Head of caudate nucleus (tissue), 42 donors: ENCODE measurements around the gene PPARG.

Experiments used
- DNase-seq, 42 donors: peaks; one replicate each; pipeline versions ENCODE4 v3.0.0 to v3.0.0-alpha.2; 2020 to 2021; ENCODE audit warnings: mixed read lengths in 7 of 42
- intact Hi-C: fragments of 100-400 bp; cut with DNase I; formaldehyde crosslinking; loops from one replicate; pipeline ENCODE4 v1.15.0; 2022

The PPARG gene

GRCh38 chr3:12338595-12339546 is 50.0 kb downstream of the PPARG start:
- intact Hi-C loops = no loop called here

GRCh38 chr3:12339701-12340480 is 51.0 kb downstream of the PPARG start:
- intact Hi-C loops = no loop called here
- no peak for DNase-seq

More at GRCh38 chr3:12338595-12339546, 50.0 kb downstream of the PPARG start:
- DNase-seq = no peak

- intact Hi-C loops = no loop called here
- no peak for DNase-seq
These were observed 51.6 kb downstream of the PPARG start for GRCh38 chr3:12340506-12340905.

- no peak for DNase-seq
- intact Hi-C loops = no loop called here
These were observed 53.3 kb downstream of the PPARG start for GRCh38 chr3:12342151-12342550.

GRCh38 chr3:12343047-12343501 is 54.2 kb downstream of the PPARG start:
- intact Hi-C loops = no loop called here
- DNase-seq = no peak

- DNase-seq = no peak
- intact Hi-C loops = no loop called here
These were observed 56.3 kb downstream of the PPARG start for GRCh38 chr3:12345141-12345561.

GRCh38 chr3:12345584-12346494 is 57.0 kb downstream of the PPARG start:
- no peak for DNase-seq
- intact Hi-C loops = no loop called here

GRCh38 chr3:12347301-12347700 is 58.4 kb downstream of the PPARG start:
- intact Hi-C loops = no loop called here
- no peak for DNase-seq

GRCh38 chr3:12349895-12350811 is 61.3 kb downstream of the PPARG start:
- intact Hi-C loops = no loop called here
- DNase-seq = peak in 5 of 42 donors; percentile 1 to 46 (median 13)

GRCh38 chr3:12351145-12351544 is 62.3 kb downstream of the PPARG start:
- DNase-seq = no peak
- intact Hi-C loops = no loop called here

GRCh38 chr3:12352253-12352652 is 63.4 kb downstream of the PPARG start:
- intact Hi-C loops = no loop called here
- DNase-seq = no peak

GRCh38 chr3:12352755-12353154 is 63.9 kb downstream of the PPARG start:
- no peak for DNase-seq
- intact Hi-C loops = no loop called here

GRCh38 chr3:12353796-12354525 is 65.1 kb downstream of the PPARG start:
- intact Hi-C loops = no loop called here
- DNase-seq = no peak

GRCh38 chr3:12356175-12356574 is 67.3 kb downstream of the PPARG start:
- no peak for DNase-seq
- intact Hi-C loops = no loop called here

- DNase-seq = no peak
These were observed 68.1 kb downstream of the PPARG start for GRCh38 chr3:12356996-12357395.

GRCh38 chr3:12357456-12357855 is 68.6 kb downstream of the PPARG start:
- intact Hi-C loops = no loop called here
- DNase-seq = no peak

More at GRCh38 chr3:12356996-12357395, 68.1 kb downstream of the PPARG start:
- intact Hi-C loops = no loop called here
